ENCODE results near the gene CCDC172. TPM values are rescaled to one million over a fixed set of nuclear protein-coding genes. Genes with fewer than 3 reads are reported as not detected.

Gene CCDC172
- total and polyA plus RNA-seq, 2 of the 4 experiments (the other 2 are of a cell fraction): not detected

DNA sequence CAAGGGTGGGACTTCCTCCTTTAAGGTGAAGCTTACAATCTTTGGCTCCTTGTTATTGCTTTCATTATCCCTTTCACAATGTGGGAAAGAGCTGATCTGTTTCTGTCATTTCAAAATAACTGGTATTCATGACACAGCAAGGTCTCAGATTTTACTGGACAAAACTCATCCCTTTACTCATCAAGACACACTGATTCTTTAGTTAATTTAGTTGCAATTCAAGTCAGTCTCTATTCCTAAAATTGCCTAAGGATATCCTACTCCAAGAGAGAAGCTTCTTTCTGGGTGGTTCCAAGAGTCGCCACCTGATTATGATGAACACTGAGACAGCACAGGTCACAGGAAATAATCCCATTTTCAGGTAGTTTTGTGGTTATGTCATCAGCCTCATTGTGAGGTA, 97.6 kb downstream of the CCDC172 start:
- no peak for ATAC-seq (ENCODE audit: low read depth)

More for the DNA sequence above, 97.6 kb downstream of the CCDC172 start:
- WGBS, 2 experiments (ENCODE audit: extremely low coverage in 2 of 2, insufficient read length in 1 of 2): no CpG with 5 or more reads among the region's 1 CpG
- Histone ChIP-seq H4K5ac (ENCODE audit: low read depth, low read length) (no peak overlapping the region), H4K20me1 (ENCODE audit: insufficient read depth, low read length) (no peaks in the 10 kb centered on the region), H3K4me2 (ENCODE audit: low read depth, low read length) (no peak overlapping the region), H2AK5ac (ENCODE audit: low read depth, low read length) (no peak overlapping the region), H3K4me1 (ENCODE audit: control insufficient read depth, insufficient read depth, low read length) (no peaks in the 10 kb centered on the region), H3K27ac (ENCODE audit: insufficient read depth, low read length) (no peak overlapping the region), H2BK5ac (ENCODE audit: low read depth, low read length, poor library complexity, severe bottlenecking) (no peak overlapping the region), H2BK20ac (ENCODE audit: low read depth, low read length) (no peak overlapping the region), H3K9me3 (ENCODE audit: control insufficient read depth, insufficient read depth, low read length) (no peaks in the 10 kb centered on the region), H3K9me1 (ENCODE audit: insufficient read depth, low read length) (no peaks in the 10 kb centered on the region), H3K14ac (replicated peaks; ENCODE audit: low read depth, low read length) (no peak overlapping the region), H3K23ac (ENCODE audit: low read depth, low read length) (no peak overlapping the region), H3K9ac (ENCODE audit: low read depth, low read length) (no peak overlapping the region), H2BK120ac (ENCODE audit: low read depth, low read length) (no peak overlapping the region), H3K56ac (ENCODE audit: extremely low read depth, insufficient read depth, low read length) (no peak overlapping the region), H3K27me3 (ENCODE audit: control insufficient read depth, insufficient read depth, low read length) (no peaks in the 10 kb centered on the region), H3K4ac (ENCODE audit: low read depth, low read length) (no peak overlapping the region), H3K4me3 (ENCODE audit: insufficient read depth, low read depth, low read length) (no peak overlapping the region), H2BK15ac (ENCODE audit: low read depth, low read length) (no peak overlapping the region), H2AK9ac (replicated peaks; ENCODE audit: low read depth, low read length, poor library complexity) (no peak overlapping the region), H3K18ac (ENCODE audit: low read depth, low read length) (no peak overlapping the region), H4K8ac (ENCODE audit: low read depth in 2 of 2, low read length in 2 of 2) (no peak overlapping the region), H3K36me3 (ENCODE audit: control insufficient read depth, insufficient read depth, low read length) (no peaks in the 10 kb centered on the region), H3K79me1 (ENCODE audit: low read depth in 1 of 2, low read length in 2 of 2) (no peaks in the 10 kb centered on the region), H4K91ac (ENCODE audit: insufficient read depth, low read depth, low read length) (no peak overlapping the region), H2AFZ (replicated peaks; ENCODE audit: low read length, poor library complexity) (no peak overlapping the region)
- TF ChIP-seq MAZ (IDR thresholded peaks at IDR 0.05; ENCODE audit: borderline replicate concordance, low read depth, low read length) (no peak), RAD21 (IDR thresholded peaks at IDR 0.05; ENCODE audit: low read length) (no peak), MAFK (IDR thresholded peaks at IDR 0.05; ENCODE audit: low read depth, low read length) (no peak), RCOR1 (IDR thresholded peaks at IDR 0.05; ENCODE audit: insufficient replicate concordance, low read length) (no peak), POLR2A (IDR thresholded peaks at IDR 0.05; ENCODE audit: low read depth, low read length) (no peak), CTCF (conservative IDR thresholded peaks at IDR 0.05; ENCODE audit: low read depth, low read length) (no peak), BHLHE40 (IDR thresholded peaks at IDR 0.05; ENCODE audit: low read depth, low read length) (no peak), CEBPB (IDR thresholded peaks at IDR 0.05; ENCODE audit: low read depth, low read length) (no peak), MXI1 (IDR thresholded peaks at IDR 0.05; ENCODE audit: borderline replicate concordance, low read depth, low read length) (no peak), SMC3 (IDR thresholded peaks at IDR 0.05; ENCODE audit: low read depth, low read length) (no peak), CHD1 (IDR thresholded peaks at IDR 0.05; ENCODE audit: low read depth, low read length) (no peak), NFE2L2 (IDR thresholded peaks at IDR 0.05; ENCODE audit: low read depth, low read length) (no peak), RFX5 (IDR thresholded peaks at IDR 0.05; ENCODE audit: low read depth, low read length) (no peak), FOS (IDR thresholded peaks at IDR 0.05; ENCODE audit: low read depth, low read length) (no peak)
- TF ChIP-seq, protein P1, sequence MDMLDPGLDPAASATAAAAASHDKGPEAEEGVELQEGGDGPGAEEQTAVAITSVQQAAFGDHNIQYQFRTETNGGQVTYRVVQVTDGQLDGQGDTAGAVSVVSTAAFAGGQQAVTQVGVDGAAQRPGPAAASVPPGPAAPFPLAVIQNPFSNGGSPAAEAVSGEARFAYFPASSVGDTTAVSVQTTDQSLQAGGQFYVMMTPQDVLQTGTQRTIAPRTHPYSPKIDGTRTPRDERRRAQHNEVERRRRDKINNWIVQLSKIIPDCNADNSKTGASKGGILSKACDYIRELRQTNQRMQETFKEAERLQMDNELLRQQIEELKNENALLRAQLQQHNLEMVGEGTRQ (IDR thresholded peaks at IDR 0.05; ENCODE audit: low read depth, low read length): no peak
- TF ChIP-seq, protein P2, sequence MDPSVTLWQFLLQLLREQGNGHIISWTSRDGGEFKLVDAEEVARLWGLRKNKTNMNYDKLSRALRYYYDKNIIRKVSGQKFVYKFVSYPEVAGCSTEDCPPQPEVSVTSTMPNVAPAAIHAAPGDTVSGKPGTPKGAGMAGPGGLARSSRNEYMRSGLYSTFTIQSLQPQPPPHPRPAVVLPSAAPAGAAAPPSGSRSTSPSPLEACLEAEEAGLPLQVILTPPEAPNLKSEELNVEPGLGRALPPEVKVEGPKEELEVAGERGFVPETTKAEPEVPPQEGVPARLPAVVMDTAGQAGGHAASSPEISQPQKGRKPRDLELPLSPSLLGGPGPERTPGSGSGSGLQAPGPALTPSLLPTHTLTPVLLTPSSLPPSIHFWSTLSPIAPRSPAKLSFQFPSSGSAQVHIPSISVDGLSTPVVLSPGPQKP (IDR thresholded peaks at IDR 0.05; ENCODE audit: borderline replicate concordance, low read depth, low read length): no peak
- DNase-seq: no peak
- BruUV-seq (replicated peaks): no TSS peak
- ChIA-PET POLR2A (ENCODE audit: unreplicated experiment) (no interaction called here), CTCF (no interaction called here)
- in situ Hi-C loops (cut with MboI; ENCODE audit: low sequenced_read_pairs) (no loop called here), intact Hi-C loops (cut with micrococcal nuclease) (no loop called here), dilution Hi-C loops (cut with HindIII; ENCODE audit: low sequenced_read_pairs, unreplicated experiment) (no loop called here)

Measured in IMR-90 (cell line).